Measurements from ENCODE around the gene PTGR1.

The PTGR1 gene

GRCh38 chr9:111610845-111611244, 11.4 kb upstream of the PTGR1 start:
- peak overlapping the region in 1 of 3 experiments; percentile 2 for H3K4me3 Mint-ChIP-seq
- TF ChIP-seq CTCF (IDR thresholded peaks at IDR 0.05; ENCODE audit: unreplicated experiment in 3 of 3): no peak
- H3K9me3 Mint-ChIP-seq: peaks cover under 1% of the 10 kb centered on the region
- H3K27ac Mint-ChIP-seq: peak overlapping the region; percentile 86 to 92 (median 89)
- H3K36me3 Mint-ChIP-seq (ENCODE audit: low read depth): no peaks in the 10 kb centered on the region
- peaks cover 18% of the 10 kb centered on the region for H3K4me1 Mint-ChIP-seq
- H3K27me3 Mint-ChIP-seq (ENCODE audit: low read depth): peaks cover 4% of the 10 kb centered on the region

GRCh38 chr9:111610149-111610548, 10.7 kb upstream of the PTGR1 start:
- no peaks in the 10 kb centered on the region for H3K36me3 Mint-ChIP-seq (ENCODE audit: low read depth)
- no peak overlapping the region for H3K4me3 Mint-ChIP-seq
- peaks cover 4% of the 10 kb centered on the region for H3K27me3 Mint-ChIP-seq (ENCODE audit: low read depth)
- TF ChIP-seq CTCF (IDR thresholded peaks at IDR 0.05; ENCODE audit: unreplicated experiment in 3 of 3): no peak
- peak overlapping the region; percentile 86 to 92 (median 89) for H3K27ac Mint-ChIP-seq
- no peaks in the 10 kb centered on the region for H3K9me3 Mint-ChIP-seq
- peaks cover 11% of the 10 kb centered on the region for H3K4me1 Mint-ChIP-seq

- TF ChIP-seq CTCF (IDR thresholded peaks at IDR 0.05; ENCODE audit: unreplicated experiment in 3 of 3): no peak
- H3K27ac Mint-ChIP-seq: peak overlapping the region; percentile 81 to 92 (median 90)
- H3K4me3 Mint-ChIP-seq: peak overlapping the region in 2 of 3 experiments; percentile 8 to 13
- no peaks in the 10 kb centered on the region for H3K27me3 Mint-ChIP-seq (ENCODE audit: low read depth)
- no peaks in the 10 kb centered on the region for H3K9me3 Mint-ChIP-seq
- H3K36me3 Mint-ChIP-seq (ENCODE audit: low read depth): no peaks in the 10 kb centered on the region
- peaks cover 19% of the 10 kb centered on the region for H3K4me1 Mint-ChIP-seq
These were observed 5.7 kb upstream of the PTGR1 start for GRCh38 chr9:111605041-111605559.

- Mint-ChIP-seq H3K9me3 (no peaks in the 10 kb centered on the region), H3K27ac (peak overlapping the region; percentile 81 to 92 (median 90)), H3K4me3 (no peak overlapping the region), H3K4me1 (peaks cover 23% of the 10 kb centered on the region), H3K27me3 (ENCODE audit: low read depth) (no peaks in the 10 kb centered on the region), H3K36me3 (ENCODE audit: low read depth) (no peaks in the 10 kb centered on the region)
- TF ChIP-seq CTCF (IDR thresholded peaks at IDR 0.05; ENCODE audit: unreplicated experiment in 3 of 3): no peak
These were observed 4.7 kb upstream of the PTGR1 start for GRCh38 chr9:111604054-111604615.

GRCh38 chr9:111603041-111603440, 3.6 kb upstream of the PTGR1 start:
- H3K27ac Mint-ChIP-seq: peak overlapping the region; percentile 81 to 92 (median 85)
- no peaks in the 10 kb centered on the region for H3K9me3 Mint-ChIP-seq
- H3K4me1 Mint-ChIP-seq: peaks cover 25% of the 10 kb centered on the region

More at GRCh38 chr9:111603041-111603440, 3.6 kb upstream of the PTGR1 start:
- no peaks in the 10 kb centered on the region for H3K36me3 Mint-ChIP-seq (ENCODE audit: low read depth)
- TF ChIP-seq CTCF (IDR thresholded peaks at IDR 0.05; ENCODE audit: unreplicated experiment in 3 of 3): no peak
- H3K4me3 Mint-ChIP-seq: peak overlapping the region in 2 of 3 experiments; percentile 14 to 22
- H3K27me3 Mint-ChIP-seq (ENCODE audit: low read depth): no peaks in the 10 kb centered on the region
